GM12873 (cell line): ENCODE results near the gene SNRPA1.

Experiments
- TF ChIP-seq, protein P1 (sequence below): IDR thresholded peaks from 2 replicates; pipeline ENCODE4 v1.5.1; 2012; ENCODE audit warnings: low read depth, mild to moderate bottlenecking, moderate library complexity, low read length, control low read depth; ENCODE audit not compliant: insufficient read depth; ENCODE audit errors: missing control alignments

The SNRPA1 gene

GRCh38 chr15:101309436-101310160, 14.6 kb upstream of the SNRPA1 start:
- TF ChIP-seq, protein P1, sequence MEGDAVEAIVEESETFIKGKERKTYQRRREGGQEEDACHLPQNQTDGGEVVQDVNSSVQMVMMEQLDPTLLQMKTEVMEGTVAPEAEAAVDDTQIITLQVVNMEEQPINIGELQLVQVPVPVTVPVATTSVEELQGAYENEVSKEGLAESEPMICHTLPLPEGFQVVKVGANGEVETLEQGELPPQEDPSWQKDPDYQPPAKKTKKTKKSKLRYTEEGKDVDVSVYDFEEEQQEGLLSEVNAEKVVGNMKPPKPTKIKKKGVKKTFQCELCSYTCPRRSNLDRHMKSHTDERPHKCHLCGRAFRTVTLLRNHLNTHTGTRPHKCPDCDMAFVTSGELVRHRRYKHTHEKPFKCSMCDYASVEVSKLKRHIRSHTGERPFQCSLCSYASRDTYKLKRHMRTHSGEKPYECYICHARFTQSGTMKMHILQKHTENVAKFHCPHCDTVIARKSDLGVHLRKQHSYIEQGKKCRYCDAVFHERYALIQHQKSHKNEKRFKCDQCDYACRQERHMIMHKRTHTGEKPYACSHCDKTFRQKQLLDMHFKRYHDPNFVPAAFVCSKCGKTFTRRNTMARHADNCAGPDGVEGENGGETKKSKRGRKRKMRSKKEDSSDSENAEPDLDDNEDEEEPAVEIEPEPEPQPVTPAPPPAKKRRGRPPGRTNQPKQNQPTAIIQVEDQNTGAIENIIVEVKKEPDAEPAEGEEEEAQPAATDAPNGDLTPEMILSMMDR: no peak

DNA sequence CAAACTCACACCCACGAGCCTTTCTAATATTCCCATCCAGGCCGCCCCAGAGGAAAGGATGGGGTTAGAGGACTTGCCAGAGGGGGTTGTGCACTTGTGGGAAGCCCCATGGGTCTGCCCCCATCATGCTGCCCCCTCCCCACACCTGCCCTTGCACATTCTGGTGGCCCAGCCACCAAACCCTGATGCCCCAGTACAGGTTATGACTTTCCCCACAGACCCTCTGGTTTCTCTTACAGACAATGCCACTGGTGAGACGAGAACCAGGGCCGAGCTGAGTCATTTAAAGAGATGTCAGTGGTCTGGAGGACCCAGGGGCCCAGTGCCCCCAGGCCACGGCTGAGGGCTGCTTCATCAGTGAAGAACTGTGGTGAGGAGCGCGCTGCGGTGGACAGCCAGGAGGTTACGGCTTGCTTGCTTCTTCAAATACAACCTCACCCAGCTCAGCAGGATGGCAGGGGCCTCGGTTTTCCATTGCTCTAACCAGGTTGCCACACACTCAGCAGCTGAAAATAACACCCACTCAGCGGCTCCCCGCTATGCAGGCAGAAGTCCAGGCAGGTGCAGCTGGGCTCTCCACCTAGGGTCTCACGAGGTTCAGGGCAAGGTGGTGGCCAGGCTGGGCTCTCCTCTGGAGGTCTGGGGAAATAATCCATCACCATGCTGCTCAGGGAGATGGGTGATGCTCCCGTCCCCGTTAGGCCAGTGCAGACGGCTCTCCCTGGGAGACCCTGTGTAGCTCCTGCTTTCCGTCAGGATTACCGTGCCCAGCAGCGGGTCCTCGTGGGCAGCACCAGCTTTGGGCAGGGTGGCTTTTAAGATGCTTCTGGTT, 13.8 kb upstream of the SNRPA1 start:
- TF ChIP-seq, protein P1: no peak

GRCh38 chr15:101307897-101308603, 13.0 kb upstream of the SNRPA1 start:
- TF ChIP-seq, protein P1: no peak

GRCh38 chr15:101307048-101307896, 12.2 kb upstream of the SNRPA1 start:
- TF ChIP-seq, protein P1: no peak

- TF ChIP-seq, protein P1: no peak
Measured at GRCh38 chr15:101306341-101307047, 11.4 kb upstream of the SNRPA1 start.

DNA sequence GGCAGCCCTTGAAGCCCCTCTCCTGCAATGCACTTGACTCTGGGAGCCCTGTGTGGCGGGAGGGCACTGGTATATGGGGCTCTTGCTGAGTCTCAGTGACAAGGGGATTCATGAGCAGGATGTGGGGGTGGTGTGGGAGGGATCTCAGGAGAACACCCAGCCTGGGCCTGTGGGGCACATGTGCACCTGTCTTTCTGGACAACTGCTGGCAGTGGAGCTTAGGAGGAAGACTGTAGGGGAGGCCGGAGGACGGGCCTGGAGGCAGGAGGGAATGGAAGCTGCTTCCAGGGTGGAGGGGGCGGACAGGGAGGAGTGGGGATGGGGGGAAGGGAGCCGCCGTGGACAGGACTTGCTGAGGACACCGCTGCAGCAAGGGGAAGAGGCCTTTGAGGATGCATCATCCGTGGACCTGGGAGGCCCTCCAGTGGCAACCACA, 10.8 kb upstream of the SNRPA1 start:
- TF ChIP-seq, protein P1: no peak
